Smooth muscle cell (in vitro differentiated cells): ENCODE results near the gene SLC26A6. TPM values are rescaled to one million over a fixed set of nuclear protein-coding genes. Genes with fewer than 3 reads are reported as not detected.

Experiments used
- DNase-seq: peaks from one replicate; lab custom pipeline; 2025; ENCODE audit not compliant: unreplicated experiment; lab: John Stamatoyannopoulos, UW
- H2AFZ ChIP-seq: fragments of 200-600 bp; sonication (generic); 2 replicates; pipeline ENCODE4 v1.6.0; 2016; ENCODE audit warnings: antibody characterized with exemption, low read depth, mild to moderate bottlenecking
- H3F3A ChIP-seq: fragments of 200-600 bp; sonication (generic); 2 replicates; pipeline ENCODE4 v1.6.0; 2017; ENCODE audit warnings: antibody characterized with exemption, low read depth
- H3K27ac ChIP-seq: fragments of 200-600 bp; sonication (generic); 2 replicates; pipeline ENCODE4 v1.5.1; 2016; ENCODE audit warnings: low read depth, mild to moderate bottlenecking
- H3K27me3 ChIP-seq: fragments of 200-600 bp; sonication (generic); 2 replicates; pipeline ENCODE4 v1.6.1; 2016; ENCODE audit warnings: low read depth, mild to moderate bottlenecking
- H3K36me3 ChIP-seq: fragments of 200-600 bp; sonication (generic); 2 replicates; pipeline ENCODE4 v1.5.1; 2016; ENCODE audit warnings: low read depth
- H3K4me1 ChIP-seq: fragments of 200-600 bp; sonication (generic); 2 replicates; pipeline ENCODE4 v1.5.1; 2016; ENCODE audit warnings: low read depth
- H3K4me2 ChIP-seq: fragments of 200-600 bp; sonication (generic); 2 replicates; pipeline ENCODE4 v1.6.0; 2016; ENCODE audit warnings: mild to moderate bottlenecking
- H3K4me3 ChIP-seq: fragments of 200-600 bp; sonication (generic); 2 replicates; pipeline ENCODE4 v1.5.1; 2016; ENCODE audit warnings: mild to moderate bottlenecking
- H3K79me2 ChIP-seq: fragments of 200-600 bp; sonication (generic); 2 replicates; pipeline ENCODE4 v1.6.0; 2016; ENCODE audit warnings: low read depth, mild to moderate bottlenecking
- H3K9ac ChIP-seq: fragments of 200-600 bp; sonication (generic); 2 replicates; pipeline ENCODE4 v1.6.0; 2016; ENCODE audit warnings: low read depth
- H3K9me3 ChIP-seq: fragments of 200-600 bp; sonication (generic); replicated peaks from 2 replicates; pipeline ENCODE4 v1.5.1; 2016; ENCODE audit warnings: low read depth
- H4K20me1 ChIP-seq: fragments of 200-600 bp; sonication (generic); 2 replicates; pipeline ENCODE4 v1.6.0; 2016; ENCODE audit warnings: low read depth
- WGBS: methylation state at CpG from one replicate; pipeline ENCODE4 v1.1.7; 2016; ENCODE audit warnings: low lambda C conversion rate; 5-methylcytosine and 5-hydroxymethylcytosine counted together
- polyA plus RNA-seq: library from polyadenylated mRNA; unstranded; fragments of >200 nt; fragmentation: Nextera tagmentation; extraction: Ambion mirVana; gene quantifications from 2 replicates; pipeline ENCODE4 v1.2.1, GENCODE V29; 2016
- total RNA-seq: library from RNA; depleted of rRNA; stranded (reverse); fragments of >200 nt; gene quantifications from 2 replicates; pipeline ENCODE4 v1.2.3, GENCODE V29; 2014
- TF ChIP-seq, protein P1 (sequence below): fragments of 200-600 bp; sonication (generic); IDR thresholded peaks from 2 replicates; pipeline ENCODE4 v1.5.1; 2017; ENCODE audit warnings: borderline replicate concordance, mild to moderate bottlenecking, antibody characterized with exemption; ENCODE audit not compliant: insufficient read depth, poor library complexity, severe bottlenecking

SLC26A6 gene
- total and polyA plus RNA-seq, 2 experiments from 2014 or later: 28.4 to 34.8 TPM

DNA sequence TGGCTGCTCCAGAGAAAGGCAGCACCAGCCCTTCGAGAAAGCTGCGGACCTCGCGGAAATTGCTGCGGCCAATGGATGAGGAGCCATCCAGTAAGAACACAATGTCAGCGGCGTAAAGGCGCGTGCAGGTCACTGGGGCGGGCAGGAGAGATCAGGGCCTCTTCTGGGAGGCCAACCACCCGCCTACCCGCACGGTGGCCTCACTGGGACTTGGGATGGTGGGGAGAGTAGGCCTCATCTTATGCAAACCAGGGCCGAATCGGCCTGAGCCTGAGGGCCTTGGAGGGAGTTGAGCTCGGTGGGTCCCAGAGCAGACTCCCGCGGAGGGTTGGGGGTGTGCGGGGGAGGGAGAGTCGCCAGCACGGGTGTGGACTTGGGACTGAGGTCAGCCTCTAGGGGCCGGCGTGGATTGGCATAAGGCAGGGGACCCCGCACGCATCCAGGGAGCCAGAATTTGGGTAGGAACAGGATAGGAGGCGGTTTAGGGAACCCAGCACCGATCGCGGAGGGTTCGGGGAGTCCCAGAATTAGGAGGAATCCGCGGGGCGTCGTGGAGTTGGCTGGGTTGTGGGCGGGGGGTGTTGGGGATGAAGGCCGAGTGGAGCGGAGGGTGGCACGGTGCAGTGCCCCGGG is 40.7 kb downstream of the SLC26A6 start:
- no peak for DNase-seq
- Histone ChIP-seq H3K4me3 (peak overlapping the region; percentile 34), H3F3A (peaks cover 31% of the 10 kb centered on the region), H3K79me2 (peaks cover 15% of the 10 kb centered on the region), H3K4me2 (peak overlapping the region; percentile 77), H3K27me3 (no peaks in the 10 kb centered on the region), H3K27ac (peak overlapping the region; percentile 100), H2AFZ (no peak overlapping the region), H3K4me1 (peaks cover 19% of the 10 kb centered on the region), H3K9me3 (no peaks in the 10 kb centered on the region), H3K36me3 (no peaks in the 10 kb centered on the region), H3K9ac (peak overlapping the region; percentile 76), H4K20me1 (peaks cover 38% of the 10 kb centered on the region)
- TF ChIP-seq, protein P1, sequence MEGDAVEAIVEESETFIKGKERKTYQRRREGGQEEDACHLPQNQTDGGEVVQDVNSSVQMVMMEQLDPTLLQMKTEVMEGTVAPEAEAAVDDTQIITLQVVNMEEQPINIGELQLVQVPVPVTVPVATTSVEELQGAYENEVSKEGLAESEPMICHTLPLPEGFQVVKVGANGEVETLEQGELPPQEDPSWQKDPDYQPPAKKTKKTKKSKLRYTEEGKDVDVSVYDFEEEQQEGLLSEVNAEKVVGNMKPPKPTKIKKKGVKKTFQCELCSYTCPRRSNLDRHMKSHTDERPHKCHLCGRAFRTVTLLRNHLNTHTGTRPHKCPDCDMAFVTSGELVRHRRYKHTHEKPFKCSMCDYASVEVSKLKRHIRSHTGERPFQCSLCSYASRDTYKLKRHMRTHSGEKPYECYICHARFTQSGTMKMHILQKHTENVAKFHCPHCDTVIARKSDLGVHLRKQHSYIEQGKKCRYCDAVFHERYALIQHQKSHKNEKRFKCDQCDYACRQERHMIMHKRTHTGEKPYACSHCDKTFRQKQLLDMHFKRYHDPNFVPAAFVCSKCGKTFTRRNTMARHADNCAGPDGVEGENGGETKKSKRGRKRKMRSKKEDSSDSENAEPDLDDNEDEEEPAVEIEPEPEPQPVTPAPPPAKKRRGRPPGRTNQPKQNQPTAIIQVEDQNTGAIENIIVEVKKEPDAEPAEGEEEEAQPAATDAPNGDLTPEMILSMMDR: no peak
- 66% methylated on average over 36 of the region's 39 CpGs for WGBS

DNA sequence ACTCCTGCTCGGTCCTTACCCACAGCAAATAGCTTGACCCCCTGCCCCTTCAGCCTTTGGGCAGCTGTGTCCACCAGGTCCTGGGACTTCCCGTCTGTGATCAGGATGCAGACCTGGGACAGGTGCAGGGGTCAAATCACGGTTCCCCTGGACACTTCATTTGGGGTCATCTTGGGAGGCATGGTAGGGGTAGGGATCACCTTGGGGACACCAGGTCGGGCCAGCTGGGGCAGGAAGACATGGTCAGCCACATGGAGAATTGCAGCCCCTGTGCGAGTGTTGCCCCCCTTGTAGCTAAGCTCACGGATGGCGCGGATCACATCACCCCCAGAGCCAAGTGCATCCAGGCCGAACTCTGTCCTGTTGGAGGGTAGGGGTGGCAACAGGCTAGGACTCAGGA is 41.9 kb downstream of the SLC26A6 start:
- Histone ChIP-seq H3K9ac (no peak overlapping the region), H3K4me3 (no peak overlapping the region)
- WGBS: 96% methylated on average over 5 of the region's 9 CpGs

DNA sequence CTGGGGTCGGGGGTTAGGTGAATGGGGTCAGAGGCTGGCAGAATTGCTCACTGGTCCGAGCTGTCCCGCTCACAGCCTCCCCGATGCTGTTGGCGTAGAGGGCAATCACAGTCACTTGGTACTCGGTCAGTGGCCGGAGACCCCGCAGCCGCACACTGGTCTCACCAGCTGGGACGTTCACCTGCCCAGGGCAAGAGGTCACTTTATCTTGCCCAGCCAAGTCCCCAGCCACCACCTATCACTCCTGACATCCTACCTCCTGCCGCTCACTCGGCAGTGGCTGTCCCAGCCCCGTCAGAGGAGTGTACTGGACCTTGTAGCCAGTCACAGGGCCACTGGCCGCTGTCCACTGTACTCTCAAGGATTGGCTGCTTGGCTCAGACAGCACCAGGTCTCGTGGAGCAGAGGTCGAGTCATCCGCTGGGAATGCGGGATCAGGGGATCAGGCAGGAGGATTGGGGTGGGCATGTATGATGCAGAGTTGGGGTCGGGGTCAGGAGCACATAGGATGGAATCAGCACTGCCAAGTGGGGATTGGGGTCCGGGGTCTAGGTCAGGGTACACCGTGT is 42.7 kb downstream of the SLC26A6 start:
- H3K9me3 ChIP-seq: no peaks in the 10 kb centered on the region
- no peak overlapping the region for H3K4me3 ChIP-seq
- H3K4me2 ChIP-seq: peak overlapping the region; percentile 77
- H3K27ac ChIP-seq: no peak overlapping the region
- TF ChIP-seq, protein P1: no peak
- H3F3A ChIP-seq: peaks cover 16% of the 10 kb centered on the region
- H3K4me1 ChIP-seq: peaks cover 7% of the 10 kb centered on the region
- no peak overlapping the region for H3K9ac ChIP-seq
- peaks cover 48% of the 10 kb centered on the region for H4K20me1 ChIP-seq
- no peaks in the 10 kb centered on the region for H3K36me3 ChIP-seq
- 91% methylated on average over 21 of the region's 21 CpGs for WGBS
- H2AFZ ChIP-seq: no peak overlapping the region
- no peaks in the 10 kb centered on the region for H3K27me3 ChIP-seq
- H3K79me2 ChIP-seq: peaks cover 15% of the 10 kb centered on the region
- DNase-seq: no peak

More for the DNA sequence above, 41.9 kb downstream of the SLC26A6 start:
- Histone ChIP-seq H3F3A (peaks cover 22% of the 10 kb centered on the region), H3K27ac (no peak overlapping the region), H3K4me1 (peaks cover 13% of the 10 kb centered on the region), H3K36me3 (no peaks in the 10 kb centered on the region), H4K20me1 (peaks cover 41% of the 10 kb centered on the region), H3K79me2 (peaks cover 15% of the 10 kb centered on the region), H3K4me2 (peak overlapping the region; percentile 77), H3K9me3 (no peaks in the 10 kb centered on the region), H3K27me3 (no peaks in the 10 kb centered on the region), H2AFZ (no peak overlapping the region)
- TF ChIP-seq, protein P1: no peak
- no peak for DNase-seq
